ENCODE measurements around the gene LRRC37A3. TPM values are rescaled to one million over a fixed set of nuclear protein-coding genes. Genes with fewer than 3 reads are reported as not detected.
"Not testable (repeated sequence)": the region's sequence is repeated elsewhere in the genome, so short reads cannot be mapped to it uniquely, and the experiment has no call there.

The LRRC37A3 gene
- total and polyA plus RNA-seq, 7 donors, result 2.2 to 17.7 (median 4.4) TPM; not detected in 2

DNA sequence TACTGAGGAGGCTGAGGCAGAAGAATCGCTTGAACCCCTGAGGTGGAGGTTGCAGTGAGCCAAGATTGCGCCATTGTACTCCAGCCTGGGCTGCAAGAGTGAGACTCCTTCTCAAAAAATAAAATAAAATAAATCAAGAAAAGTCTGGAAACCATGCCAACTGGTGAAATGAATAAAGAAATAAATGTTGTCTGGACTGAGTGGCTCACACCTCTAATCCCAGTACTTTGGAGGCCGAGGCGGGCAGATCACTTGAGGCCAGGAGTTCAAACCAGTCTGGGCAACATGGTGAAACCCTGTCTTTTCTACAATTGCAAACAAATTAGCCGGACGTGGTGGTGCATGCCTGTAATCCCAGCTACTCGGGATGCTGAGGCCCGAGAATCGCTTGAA, 744 bp upstream of the LRRC37A3 start:
- intact Hi-C loops (cut with DNase I), result loop anchor here (2.0 kb wide), 1 partner anchor 41 kb away; no protein-coding TSS in a partner anchor
- Histone ChIP-seq H3K9me3 (no peaks in the 10 kb centered on the region), H3K27ac (peak overlapping the region; percentile 91 to 99 (median 94)), H3K4me1 (peaks cover 0 to 12% (median 3%) of the 10 kb centered on the region in 4 donors), H3K4me3 (peak overlapping the region; percentile 69 to 99 (median 82)), H3K27me3 (no peaks in the 10 kb centered on the region), H3K36me3 (no peaks in the 10 kb centered on the region)
- TF ChIP-seq POLR2AphosphoS5 (IDR thresholded peaks at IDR 0.05) (no peak), EP300 (IDR thresholded peaks at IDR 0.05) (no peak), CTCF (IDR thresholded peaks at IDR 0.05) (no peak), POLR2A (IDR thresholded peaks at IDR 0.05) (no peak)
- 80 to 85% methylated on average over 9 of the region's 9 CpGs for WGBS, 2 donors
- no peak for DNase-seq

GRCh38 chr17:64918842-64919288, 413 bp downstream of the LRRC37A3 start:
- Histone ChIP-seq H3K4me1 (peaks cover 0 to 12% (median 3%) of the 10 kb centered on the region in 4 donors), H3K4me3 (peak overlapping the region; percentile 69 to 99 (median 82)), H3K27ac (peak overlapping the region; percentile 91 to 99 (median 94))
- 0% methylated on average over 47 of the region's 47 CpGs for WGBS, 2 donors
- H3K9me3 ChIP-seq; intact Hi-C loops (cut with DNase I); H3K27me3 ChIP-seq; DNase-seq; H3K36me3 ChIP-seq: not testable (repeated sequence)

- H3K4me1 ChIP-seq, result peaks cover 0 to 12% (median 3%) of the 10 kb centered on the region in 4 donors
- H3K4me3 ChIP-seq; H3K27me3 ChIP-seq; H3K36me3 ChIP-seq; H3K9me3 ChIP-seq; H3K27ac ChIP-seq; intact Hi-C loops (cut with DNase I); DNase-seq: not testable (repeated sequence)
- WGBS, 2 donors, result 93 to 94% methylated on average over 13 to 14 of the region's 16 CpGs
Measured at GRCh38 chr17:64917540-64917939, 1.7 kb downstream of the LRRC37A3 start.

GRCh38 chr17:64915244-64915643, 4.0 kb downstream of the LRRC37A3 start:
- intact Hi-C loops (cut with DNase I); H3K27ac ChIP-seq; DNase-seq; H3K4me3 ChIP-seq; H3K9me3 ChIP-seq; H3K36me3 ChIP-seq; H3K4me1 ChIP-seq; H3K27me3 ChIP-seq: not testable (repeated sequence)
- 47 to 67% methylated on average over 1 of the region's 1 CpG for WGBS, 2 donors

- H3K27ac ChIP-seq; H3K27me3 ChIP-seq; H3K9me3 ChIP-seq; intact Hi-C loops (cut with DNase I); H3K36me3 ChIP-seq; DNase-seq; H3K4me1 ChIP-seq; H3K4me3 ChIP-seq: not testable (repeated sequence)
- WGBS, 2 donors, result 66 to 87% methylated on average over 1 of the region's 3 CpGs
Measured at GRCh38 chr17:64910191-64910514, 9.1 kb downstream of the LRRC37A3 start.

DNA sequence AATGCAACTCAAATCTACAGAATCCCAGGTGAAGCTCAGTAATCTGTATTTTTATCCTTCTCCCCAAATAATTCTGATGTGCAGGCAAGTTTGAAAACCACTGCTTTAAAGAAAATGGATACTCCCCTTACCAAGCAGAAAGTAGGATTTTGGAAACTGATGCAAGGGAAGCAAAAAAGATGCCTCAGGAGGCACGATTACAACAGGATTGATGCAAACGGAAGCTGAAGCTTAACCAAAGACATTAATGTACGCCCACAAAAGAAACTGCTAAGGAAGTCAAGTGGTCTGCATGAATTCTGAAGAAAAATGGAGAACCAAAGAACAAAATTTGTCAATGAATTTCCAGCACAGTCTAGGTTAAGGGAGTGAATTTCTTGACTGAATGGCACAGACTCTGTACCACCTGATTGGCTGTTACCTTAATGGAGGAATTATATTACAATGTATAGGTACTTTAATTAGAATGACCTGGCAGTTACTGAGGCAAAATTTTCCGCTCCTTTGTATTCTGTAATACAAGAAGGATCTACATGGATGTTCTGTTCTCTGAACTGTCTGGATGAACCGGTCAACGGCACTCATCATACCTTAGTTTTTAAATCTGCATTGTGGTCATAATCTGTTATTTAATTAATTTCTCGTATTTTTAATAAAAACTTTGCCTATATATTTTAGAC, 9.6 kb downstream of the LRRC37A3 start:
- DNase-seq; intact Hi-C loops (cut with DNase I); H3K9me3 ChIP-seq; H3K36me3 ChIP-seq; H3K4me1 ChIP-seq; H3K4me3 ChIP-seq; H3K27ac ChIP-seq; H3K27me3 ChIP-seq: not testable (repeated sequence)
- 80 to 92% methylated on average over 6 of the region's 7 CpGs for WGBS, 2 donors

GRCh38 chr17:64904069-64904468, 15.2 kb downstream of the LRRC37A3 start:
- H3K4me3 ChIP-seq; H3K36me3 ChIP-seq; H3K27ac ChIP-seq; H3K27me3 ChIP-seq; intact Hi-C loops (cut with DNase I); DNase-seq; H3K9me3 ChIP-seq; H3K4me1 ChIP-seq: not testable (repeated sequence)
- WGBS, 2 donors, result 99 to 100% methylated on average over 2 of the region's 5 CpGs

DNA sequence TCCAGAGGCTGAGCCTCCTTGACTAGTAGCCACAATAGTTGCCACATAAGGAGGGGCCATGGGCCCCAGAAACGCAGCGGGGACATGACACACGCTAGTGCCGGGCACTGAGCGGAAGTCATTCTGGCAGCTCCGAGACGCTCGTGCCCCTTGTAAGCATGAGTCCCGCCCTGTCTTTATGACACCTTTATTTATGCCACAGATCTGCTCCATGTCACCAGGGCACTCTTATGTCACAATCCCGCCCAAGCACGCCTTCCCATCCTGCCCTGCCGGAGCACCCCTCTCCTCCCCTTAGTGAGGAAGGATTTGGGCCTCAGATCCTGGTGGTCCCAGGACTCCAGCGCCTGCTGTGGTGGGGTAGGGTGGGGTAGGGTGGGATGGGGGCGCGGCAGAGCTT, 22.1 kb downstream of the LRRC37A3 start:
- DNase-seq; H3K4me3 ChIP-seq; H3K27me3 ChIP-seq; H3K27ac ChIP-seq; intact Hi-C loops (cut with DNase I); H3K36me3 ChIP-seq; H3K9me3 ChIP-seq; H3K4me1 ChIP-seq: not testable (repeated sequence)
- 20 to 66% methylated on average over 13 to 15 of the region's 15 CpGs for WGBS, 2 donors

GRCh38 chr17:64874210-64874609, 45.1 kb downstream of the LRRC37A3 start:
- DNase-seq; H3K27ac ChIP-seq; H3K27me3 ChIP-seq; H3K4me1 ChIP-seq; H3K4me3 ChIP-seq; H3K36me3 ChIP-seq; H3K9me3 ChIP-seq; intact Hi-C loops (cut with DNase I): not testable (repeated sequence)
- 95 to 96% methylated on average over 29 of the region's 29 CpGs for WGBS, 2 donors
